A549 (cell line): ENCODE results near the gene GAL. TPM values are rescaled to one million over a fixed set of nuclear protein-coding genes. Genes with fewer than 3 reads are reported as not detected.

Experiments
- ATAC-seq, 2 experiments: fragments of 200-7000 bp in 1 of 2; fragments of >200 bp in 1 of 2; cut with Nextera tagmentation in 1 of 2; cut with Tn5 transposase in 1 of 2; 3 replicates each; pipeline versions ENCODE4 v1.8.0 to v1.9.1; 2018 to 2020; ENCODE audit warnings: mild to moderate bottlenecking in 1 of 2, moderate library complexity in 1 of 2
- CTCF ChIA-PET: fragments of 300-600 bp; sonication (Branson Sonifier 250); formaldehyde crosslinking; extraction: SDS; loops from one replicate; lab custom pipeline; 2021; ENCODE audit warnings: antibody characterized with exemption, inconsistent platforms; lab: Yijun Ruan, JAX
- POLR2A ChIA-PET: fragments of 350-600 bp; formaldehyde crosslinking; extraction: SDS; loops from one replicate; lab custom pipeline; 2021; ENCODE audit warnings: antibody characterized with exemption, inconsistent platforms; lab: Yijun Ruan, JAX
- DNase-seq, 2 experiments: peaks; one replicate each; pipeline versions ENCODE4 v3.0.0 to v3.0.0-alpha.2; 2011 to 2016; ENCODE audit warnings: low read depth in 1 of 2, low spot score in 1 of 2
- FAIRE-seq: peaks from 2 replicates; lab custom pipeline; 2011; peaks lifted over from hg19 to GRCh38; lab: Jason Lieb, UNC
- H3K27ac ChIP-seq, 2 experiments: fragments of >200 bp; sonication (Bioruptor Twin); formaldehyde crosslinking; 3 replicates each; pipeline ENCODE4 v1.5.1; 2016 to 2017
- H3K4me1 ChIP-seq: fragments of >200 bp; sonication (Bioruptor Twin); formaldehyde crosslinking; 3 replicates; pipeline ENCODE4 v1.6.1; 2016
- H3K4me2 ChIP-seq: fragments of >200 bp; sonication (Bioruptor Twin); formaldehyde crosslinking; 3 replicates; pipeline ENCODE4 v1.6.1; 2016
- H3K4me3 ChIP-seq: fragments of >200 bp; sonication (Bioruptor Twin); formaldehyde crosslinking; 3 replicates; pipeline ENCODE4 v1.5.1; 2016
- H3K9me3 ChIP-seq: fragments of >200 bp; sonication (Bioruptor Twin); formaldehyde crosslinking; 3 replicates; pipeline ENCODE4 v1.6.1; 2016
- BCL3 ChIP-seq: fragments of >200 bp; sonication (Bioruptor Twin); formaldehyde crosslinking; IDR thresholded peaks from 3 replicates; pipeline ENCODE4 v1.6.1; 2016
- CEBPB ChIP-seq, 2 experiments: fragments of >200 bp in 1 of 2; sonication (Bioruptor Twin) in 1 of 2; formaldehyde crosslinking in 1 of 2; IDR thresholded peaks; 2 replicates each; pipeline ENCODE4 v1.6.1; 2012 to 2016
- CHD2 ChIP-seq: fragments of 150-350 bp; IDR thresholded peaks from 2 replicates; pipeline ENCODE4 v1.6.1; 2014; ENCODE audit warnings: low read length; ENCODE audit not compliant: partially characterized antibody
- CHD4 ChIP-seq: fragments of 200-600 bp; sonication (generic); IDR thresholded peaks from 2 replicates; pipeline ENCODE4 v1.6.1; 2016; ENCODE audit warnings: antibody characterized with exemption, mild to moderate bottlenecking, borderline replicate concordance
- EHMT2 ChIP-seq: fragments of 200-600 bp; sonication (generic); IDR thresholded peaks from 2 replicates; pipeline ENCODE4 v1.6.1; 2016; ENCODE audit warnings: antibody characterized with exemption, low read depth, mild to moderate bottlenecking, moderate library complexity
- ESRRA ChIP-seq: fragments of 150-350 bp; IDR thresholded peaks from 2 replicates; pipeline ENCODE4 v1.6.1; 2014; ENCODE audit warnings: mild to moderate bottlenecking, low read length, borderline replicate concordance
- FOSL2 ChIP-seq, 2 experiments: fragments of 450-650 bp in 1 of 2; fragments of >200 bp in 1 of 2; sonication (Bioruptor Twin) in 1 of 2; formaldehyde crosslinking; IDR thresholded peaks; 2 replicates each; pipeline versions ENCODE4 v1.5.0 to v1.6.1; 2016 to 2020; ENCODE audit warnings: mild to moderate bottlenecking in 1 of 2, moderate library complexity in 1 of 2
- HDAC2 ChIP-seq: fragments of 200-600 bp; sonication (generic); IDR thresholded peaks from 2 replicates; pipeline ENCODE4 v1.6.1; 2016
- HEYL ChIP-seq: fragments of 250-450 bp; sonication (Bioruptor Pico); IDR thresholded peaks from 2 replicates; pipeline ENCODE4 v1.8.0; 2021; ENCODE audit warnings: mild to moderate bottlenecking, moderate library complexity
- HOXA7 ChIP-seq: fragments of 250-450 bp; sonication (Bioruptor Pico); IDR thresholded peaks from 2 replicates; pipeline ENCODE4 v1.5.0; 2020; ENCODE audit warnings: mild to moderate bottlenecking, moderate library complexity
- MAFK ChIP-seq: fragments of 450-650 bp; IDR thresholded peaks from 2 replicates; pipeline ENCODE4 v1.6.1; 2014; ENCODE audit not compliant: partially characterized antibody
- MYC ChIP-seq: IDR thresholded peaks from 2 replicates; pipeline ENCODE4 v1.6.1; 2012; ENCODE audit warnings: mild to moderate bottlenecking, inconsistent platforms, low read length, improper control_type of control experiment, borderline replicate concordance
- NPAS2 ChIP-seq: fragments of 250-450 bp; sonication (Bioruptor Pico); IDR thresholded peaks from 2 replicates; pipeline ENCODE4 v1.8.0; 2022; ENCODE audit warnings: mild to moderate bottlenecking, moderate library complexity, borderline replicate concordance
- RARB ChIP-seq: fragments of 250-450 bp; sonication (Bioruptor Pico); IDR thresholded peaks from 2 replicates; pipeline ENCODE4 v1.8.0; 2021; ENCODE audit warnings: mild to moderate bottlenecking, moderate library complexity
- RCOR1 ChIP-seq: fragments of 150-350 bp; IDR thresholded peaks from 2 replicates; pipeline ENCODE4 v1.6.1; 2014; ENCODE audit warnings: antibody characterized with exemption, low read length, low read depth
- TFCP2L1 ChIP-seq: fragments of 250-450 bp; sonication (Bioruptor Pico); IDR thresholded peaks from 2 replicates; pipeline ENCODE4 v1.5.0; 2021; ENCODE audit warnings: mild to moderate bottlenecking
- WGBS: methylation state at CpG from one replicate; pipeline ENCODE4 v1.1.6; 2017; ENCODE audit errors: missing lambda C conversion rate; 5-methylcytosine and 5-hydroxymethylcytosine counted together
- polyA plus RNA-seq, 4 experiments: library from polyadenylated mRNA; depleted of rRNA in 3 of 4; stranded (reverse); fragments of >200 nt; fragmentation: RNase III in 1 of 4; extraction: RNeasy Plus Mini Kit Qiagen cat#74134 plus additional on column Dnase treatment in 1 of 4; gene quantifications; 2 replicates in 3 of 4; 3 replicates in 1 of 4; pipeline ENCODE4 v1.2.3, GENCODE V29; 2011 to 2017
- TF ChIP-seq, protein P1 (sequence below): IDR thresholded peaks from 2 replicates; pipeline ENCODE4 v1.6.1; 2012

Gene GAL
- polyA plus RNA-seq, 2 of the 4 experiments (the other 2 are of a cell fraction), result 2.2 to 8.6 TPM

- TF ChIP-seq, protein P1, sequence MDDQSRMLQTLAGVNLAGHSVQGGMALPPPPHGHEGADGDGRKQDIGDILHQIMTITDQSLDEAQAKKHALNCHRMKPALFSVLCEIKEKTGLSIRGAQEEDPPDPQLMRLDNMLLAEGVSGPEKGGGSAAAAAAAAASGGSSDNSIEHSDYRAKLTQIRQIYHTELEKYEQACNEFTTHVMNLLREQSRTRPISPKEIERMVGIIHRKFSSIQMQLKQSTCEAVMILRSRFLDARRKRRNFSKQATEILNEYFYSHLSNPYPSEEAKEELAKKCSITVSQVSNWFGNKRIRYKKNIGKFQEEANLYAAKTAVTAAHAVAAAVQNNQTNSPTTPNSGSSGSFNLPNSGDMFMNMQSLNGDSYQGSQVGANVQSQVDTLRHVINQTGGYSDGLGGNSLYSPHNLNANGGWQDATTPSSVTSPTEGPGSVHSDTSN, result no peak
- no peak for TF ChIP-seq ESRRA
Measured at GRCh38 chr11:68653486-68654430, 30.6 kb upstream of the GAL start (continued).

DNA sequence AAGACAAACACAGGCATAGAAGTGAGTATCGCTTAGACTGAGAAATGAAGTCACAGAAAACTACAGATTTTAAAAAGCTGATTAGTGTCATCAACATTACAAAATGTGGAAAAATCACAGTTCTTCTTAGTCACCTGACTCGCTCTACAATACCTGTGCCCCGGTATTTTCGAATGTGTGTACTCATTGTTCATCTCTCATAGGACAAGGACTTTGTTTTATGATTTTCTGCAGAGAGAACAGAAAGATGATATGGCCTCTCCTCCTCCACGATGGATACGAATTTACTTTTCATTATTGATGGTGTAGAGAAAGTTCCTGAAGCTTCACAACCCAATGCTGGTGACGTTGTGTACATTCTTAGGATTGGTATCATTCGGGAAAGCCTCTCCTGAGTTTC is 29.4 kb upstream of the GAL start:
- Histone ChIP-seq H3K4me1 (peaks cover 10% of the 10 kb centered on the region; the same call in 2 of the 3 replicates), H3K4me2 (no peak overlapping the region), H3K9me3 (no peaks in the 10 kb centered on the region), H3K27ac (no peak overlapping the region), H3K4me3 (no peak overlapping the region)
- DNase-seq (no peak), ATAC-seq (no peak), FAIRE-seq (no peak)
- ChIA-PET POLR2A (no interaction called here), CTCF (interaction anchor here (1.2 kb wide), 1 partner anchor 8 kb away, joined by 4 read pairs; no protein-coding TSS in a partner anchor)
- TF ChIP-seq RARB (CRISPR knock-in tag) (no peak), CHD2 (no peak), CHD4 (no peak), MYC (no peak), RCOR1 (no peak), HOXA7 (CRISPR knock-in tag) (no peak), EHMT2 (no peak), CEBPB (IDR thresholded peaks at IDR 0.05) (no peak)
- 40% methylated on average over 8 of the region's 8 CpGs for WGBS

- no peak overlapping the region for H3K4me3 ChIP-seq
- TF ChIP-seq MYC (no peak), FOSL2 (IDR thresholded peaks at IDR 0.05) (no peak), FOSL2 (CRISPR knock-in tag; IDR thresholded peaks at IDR 0.05) (no peak), HDAC2 (no peak), MAFK (no peak), TFCP2L1 (no peak), NPAS2 (CRISPR knock-in tag) (no peak), ESRRA (no peak), HEYL (CRISPR knock-in tag) (no peak), CEBPB (IDR thresholded peaks at IDR 0.05) (no peak)
- TF ChIP-seq, all 56 proteins: peak for 0
- H3K4me2 ChIP-seq, result no peak overlapping the region
- ATAC-seq, result no peak
- POLR2A ChIA-PET, result no interaction called here
- no peak for DNase-seq
- CTCF ChIA-PET, result interaction anchor here (1.2 kb wide), 1 partner anchor 9 kb away, joined by 4 read pairs; no protein-coding TSS in a partner anchor
- peaks cover 10% of the 10 kb centered on the region; the same call in 2 of the 3 replicates for H3K4me1 ChIP-seq
- H3K9me3 ChIP-seq, result no peaks in the 10 kb centered on the region
- H3K27ac ChIP-seq, result no peak overlapping the region
- FAIRE-seq, result no peak
- WGBS, result 58% methylated on average over 7 of the region's 7 CpGs
Measured at GRCh38 chr11:68655406-68655805, 28.9 kb upstream of the GAL start.

DNA sequence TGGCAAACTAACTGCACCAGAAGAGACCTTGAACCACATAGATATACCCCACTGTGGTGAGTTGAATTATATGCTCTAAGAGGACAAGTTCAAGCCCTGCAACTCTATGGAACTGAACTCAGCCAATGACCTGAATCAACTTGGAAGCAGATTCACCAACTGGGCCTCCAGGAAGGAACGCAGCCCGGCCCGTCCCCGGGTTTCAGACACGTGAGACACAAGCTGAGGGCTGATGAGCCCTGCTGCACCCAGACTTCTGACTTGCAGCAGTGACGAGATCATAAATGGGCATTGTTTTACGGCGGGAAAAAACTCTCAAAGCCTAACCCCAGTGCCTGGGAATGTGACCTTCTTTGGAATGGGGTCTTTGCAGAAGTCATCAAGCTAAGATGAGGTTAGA is 28.5 kb upstream of the GAL start:
- no peak for DNase-seq
- TF ChIP-seq BCL3, result no peak
- TF ChIP-seq, all 56 proteins: peak for 0
- Histone ChIP-seq H3K4me3 (no peak overlapping the region), H3K4me2 (no peak overlapping the region), H3K4me1 (peaks cover 10% of the 10 kb centered on the region; the same call in 2 of the 3 replicates), H3K27ac (no peak overlapping the region), H3K9me3 (no peaks in the 10 kb centered on the region)
- FAIRE-seq (no peak), ATAC-seq (no peak)
- 79% methylated on average over 8 of the region's 8 CpGs for WGBS
- ChIA-PET POLR2A (no interaction called here), CTCF (interaction anchor here (1.2 to 1.5 kb wide), 2 partner anchors 9 to 13 kb away, joined by 4 read pairs; no protein-coding TSS in a partner anchor)
